Right lobe of liver (tissue), 6 donors: ENCODE measurements around the gene ZSWIM5. TPM values are rescaled to one million over a fixed set of nuclear protein-coding genes. Genes with fewer than 3 reads are reported as not detected.
"Not testable (repeated sequence)": the region's sequence is repeated elsewhere in the genome, so short reads cannot be mapped to it uniquely, and the experiment has no call there.

Experiments
- ATAC-seq, 4 donors: fragments of 200-7000 bp; cut with Tn5 transposase; one replicate each; pipeline ENCODE4 v1.9.1; 2020; ENCODE audit warnings: mild to moderate bottlenecking in 4 of 4, moderate library complexity in 4 of 4
- DNase-seq, 3 donors: peaks; one replicate each; pipeline ENCODE4 v3.0.0-alpha.2; 2020
- H3K27ac ChIP-seq, 3 donors: fragments of 200-600 bp; one replicate each; pipeline ENCODE4 v1.8.0; 2022
- H3K27me3 ChIP-seq, 2 donors: fragments of 200-600 bp; one replicate each; pipeline ENCODE4 v1.8.0; 2022
- H3K36me3 ChIP-seq, 4 donors: fragments of 200-600 bp; sonication (generic) in 1 of 4; one replicate each; pipeline versions ENCODE4 v1.5.1 to v1.8.0; 2017 to 2022; ENCODE audit warnings: control low read depth in 1 of 4
- H3K4me1 ChIP-seq, 4 donors: fragments of 200-600 bp; sonication (generic) in 1 of 4; one replicate each; pipeline versions ENCODE4 v1.5.1 to v1.8.0; 2017 to 2022; ENCODE audit warnings: control low read depth in 1 of 4
- H3K4me3 ChIP-seq, 3 donors: fragments of 200-600 bp; one replicate each; pipeline ENCODE4 v1.8.0; 2022
- H3K9me3 ChIP-seq, 4 donors: fragments of 200-600 bp; sonication (generic) in 1 of 4; one replicate each; pipeline versions ENCODE4 v1.5.1 to v1.8.0; 2017 to 2022; ENCODE audit warnings: control low read depth in 1 of 4
- CTCF ChIP-seq, 4 donors: fragments of 200-600 bp in 3 of 4; fragments of 450-650 bp in 1 of 4; IDR thresholded peaks; one replicate each; pipeline versions ENCODE4 v1.5.1 to v1.8.0; 2016 to 2022; ENCODE audit warnings: antibody characterized with exemption in 4 of 4, mild to moderate bottlenecking in 2 of 4
- POLR2A ChIP-seq: fragments of 450-650 bp; IDR thresholded peaks from one replicate; pipeline ENCODE4 v1.6.1; 2017; ENCODE audit warnings: antibody characterized with exemption, mild to moderate bottlenecking
- WGBS: methylation state at CpG from one replicate; pipeline ENCODE4 v1.1.6; 2018; ENCODE audit warnings: low coverage, low lambda C conversion rate; ENCODE audit not compliant: insufficient coverage; ENCODE audit errors: missing lambda C conversion rate; 5-methylcytosine and 5-hydroxymethylcytosine counted together
- intact Hi-C, 2 donors: fragments of 100-400 bp; cut with DNase I; formaldehyde crosslinking; loops; one replicate each; pipeline versions ENCODE4 v1.11.2 to v1.14.1; 2022
- total RNA-seq, 6 experiments: library from RNA; depleted of rRNA in 2 of 6; stranded (reverse); fragments of >200 nt in 2 of 6; fragmentation: NEBNext Ultra II Directional in 3 of 6; extraction: Animal tissue kit (Norgen Biotek cat#: 25700) in 3 of 6; gene quantifications; one replicate each; pipeline versions ENCODE4 v1.1.0 to v1.2.4, GENCODE V29; 2016 to 2023
- donor health status: DM: no; HTN: yes; CAD: no.
- donor health status: DM: no; HTN: no; CAD: no.
- donor health status: DM: no; HTN: no; CAD: no.
- donor health status: DM: no; HTN: yes; CAD: no.
- donor health status: DM: no; HTN: yes; CAD: no.

ZSWIM5 gene
- total RNA-seq, 6 experiments from 2014 or later = 0.18 to 0.46 (median 0.31) TPM

- Histone ChIP-seq H3K27ac (peak overlapping the region in 2 of 3 donors; percentile 32 to 44), H3K9me3 (no peaks in the 10 kb centered on the region), H3K36me3 (no peaks in the 10 kb centered on the region), H3K27me3 (no peaks in the 10 kb centered on the region), H3K4me1 (peaks cover 0 to 6% (median 3%) of the 10 kb centered on the region in 4 donors), H3K4me3 (no peak overlapping the region)
- intact Hi-C loops = no loop called here
- WGBS = 28% methylated on average over 2 of the region's 2 CpGs
- no peak for DNase-seq
- ATAC-seq = peak; percentile 89 to 98 (median 94)
- TF ChIP-seq CTCF (IDR thresholded peaks at IDR 0.05) = no peak
- TF ChIP-seq POLR2A = no peak
Observed at GRCh38 chr1:45134461-45134873, 71.9 kb downstream of the ZSWIM5 start.

GRCh38 chr1:45132719-45133118 is 73.7 kb downstream of the ZSWIM5 start:
- ATAC-seq, H3K27ac ChIP-seq: not testable (repeated sequence)

GRCh38 chr1:45123358-45123757 is 83.0 kb downstream of the ZSWIM5 start:
- Histone ChIP-seq H3K4me1 (no peaks in the 10 kb centered on the region), H3K36me3 (no peaks in the 10 kb centered on the region), H3K9me3 (no peaks in the 10 kb centered on the region), H3K27me3 (no peaks in the 10 kb centered on the region), H3K4me3 (no peak overlapping the region), H3K27ac (no peak overlapping the region)
- DNase-seq (no peak), ATAC-seq (no peak)
- WGBS = 81% methylated on average over 2 of the region's 2 CpGs
- intact Hi-C loops = no loop called here
- TF ChIP-seq CTCF (IDR thresholded peaks at IDR 0.05) (no peak), POLR2A (no peak)

More at GRCh38 chr1:45132719-45133118, 73.7 kb downstream of the ZSWIM5 start:
- H3K9me3 ChIP-seq, DNase-seq, H3K36me3 ChIP-seq, H3K4me3 ChIP-seq, intact Hi-C loops, H3K27me3 ChIP-seq, H3K4me1 ChIP-seq: not testable (repeated sequence)
- 100% methylated on average over 2 of the region's 2 CpGs for WGBS

- ATAC-seq (no peak), DNase-seq (no peak)
- no peaks in the 10 kb centered on the region for H3K9me3 ChIP-seq
- H3K4me1 ChIP-seq = no peaks in the 10 kb centered on the region
- no peaks in the 10 kb centered on the region for H3K36me3 ChIP-seq
- H3K27ac ChIP-seq = no peak overlapping the region
- intact Hi-C loops = no loop called here
- no peaks in the 10 kb centered on the region for H3K27me3 ChIP-seq
- WGBS = 83% methylated on average over 1 of the region's 1 CpG
- no peak overlapping the region for H3K4me3 ChIP-seq
- no peak for TF ChIP-seq POLR2A
- no peak for TF ChIP-seq CTCF (IDR thresholded peaks at IDR 0.05)
Observed at GRCh38 chr1:45122724-45123123, 83.7 kb downstream of the ZSWIM5 start.

- no peaks in the 10 kb centered on the region for H3K36me3 ChIP-seq
- no peaks in the 10 kb centered on the region for H3K4me1 ChIP-seq
- intact Hi-C loops = no loop called here
- DNase-seq (no peak), ATAC-seq (no peak)
- H3K4me3 ChIP-seq = no peak overlapping the region
- TF ChIP-seq POLR2A (no peak), CTCF (IDR thresholded peaks at IDR 0.05) (no peak)
- no peaks in the 10 kb centered on the region for H3K9me3 ChIP-seq
- no CpG with 5 or more reads among the region's 1 CpG for WGBS
- no peak overlapping the region for H3K27ac ChIP-seq
- no peaks in the 10 kb centered on the region for H3K27me3 ChIP-seq
Observed at GRCh38 chr1:45117766-45118165, 88.6 kb downstream of the ZSWIM5 start.
